ENCODE results near the gene PIGV. TPM values are rescaled to one million over a fixed set of nuclear protein-coding genes. Genes with fewer than 3 reads are reported as not detected.

The PIGV gene
- 10 to 100 TPM; 14.6 to 20.3 (median 15.3) TPM for polyA plus RNA-seq (ENCODE audit: insufficient read depth in 1 of 5, insufficient read length in 5 of 5, low replicate concordance in 1 of 5)
- long read RNA-seq, donor 1, partial matches to known transcripts, result 0 of 3 reads
- long read RNA-seq, donor 1, other reads (novel, unspliced or antisense), result 0 of 3 reads
- long read RNA-seq, donor 2, partial matches to known transcripts, result 0 of 1 reads
- long read RNA-seq, donor 2, other reads (novel, unspliced or antisense), result 0 of 1 reads
- long read RNA-seq, donor 3, result 0 reads
- long read RNA-seq, donor 4, result 0 reads
- long read RNA-seq, donor 5, transcript PIGV-201 (4 exons, 2,367 nt), result major isoform, 5 of 5 reads
- long read RNA-seq, donor 5, partial matches to known transcripts, result 0 of 5 reads
- long read RNA-seq, donor 5, other reads (novel, unspliced or antisense), result 0 of 5 reads
- long read RNA-seq, donor 6, partial matches to known transcripts, result 0 of 5 reads
- long read RNA-seq, donor 6, other reads (novel, unspliced or antisense), result 0 of 5 reads
- long read RNA-seq, donor 7, partial matches to known transcripts, result 0 of 1 reads
- long read RNA-seq, donor 7, other reads (novel, unspliced or antisense), result 0 of 1 reads
- long read RNA-seq, donor 8, partial matches to known transcripts, result 0 of 1 reads
- long read RNA-seq, donor 8, other reads (novel, unspliced or antisense), result 0 of 1 reads

GRCh38 chr1:26787706-26788514 is at the start of gene PIGV:
Gene PIGV, plus strand, starts transcription at chr1:26787950. Its CDS starts 2,866 bp downstream, at chr1:26790816.
- peak; percentile 92 to 93 for DNase-seq

DNA sequence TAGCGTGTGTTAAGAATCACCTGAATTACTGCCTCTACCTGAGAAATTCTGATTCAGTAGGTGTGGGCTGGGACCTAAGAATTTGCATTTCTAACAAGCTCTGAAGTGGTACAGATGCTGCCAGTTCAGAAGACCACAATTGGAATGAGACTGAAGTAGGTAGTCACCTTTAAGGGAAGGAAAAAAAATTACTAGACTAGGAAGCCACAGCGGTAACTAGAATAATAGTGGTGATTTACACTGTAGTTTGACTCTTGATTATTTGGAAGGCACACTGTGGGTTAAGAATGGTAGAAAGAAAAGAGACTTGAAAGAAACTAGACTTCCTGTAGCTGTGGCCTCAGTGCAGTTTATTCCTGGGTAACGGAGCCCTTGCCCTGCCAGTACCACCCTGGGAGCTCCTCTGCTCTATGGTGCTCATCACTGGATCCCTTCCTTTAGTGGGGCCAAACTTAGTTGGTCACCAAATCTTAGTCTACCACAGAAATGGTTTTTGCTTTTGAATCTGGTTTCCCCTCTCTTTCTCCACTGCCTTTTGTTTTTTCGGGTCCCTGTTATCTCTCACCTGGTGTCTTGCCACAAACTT is 48.3 kb upstream of the PIGV start:
- no peak for DNase-seq

DNA sequence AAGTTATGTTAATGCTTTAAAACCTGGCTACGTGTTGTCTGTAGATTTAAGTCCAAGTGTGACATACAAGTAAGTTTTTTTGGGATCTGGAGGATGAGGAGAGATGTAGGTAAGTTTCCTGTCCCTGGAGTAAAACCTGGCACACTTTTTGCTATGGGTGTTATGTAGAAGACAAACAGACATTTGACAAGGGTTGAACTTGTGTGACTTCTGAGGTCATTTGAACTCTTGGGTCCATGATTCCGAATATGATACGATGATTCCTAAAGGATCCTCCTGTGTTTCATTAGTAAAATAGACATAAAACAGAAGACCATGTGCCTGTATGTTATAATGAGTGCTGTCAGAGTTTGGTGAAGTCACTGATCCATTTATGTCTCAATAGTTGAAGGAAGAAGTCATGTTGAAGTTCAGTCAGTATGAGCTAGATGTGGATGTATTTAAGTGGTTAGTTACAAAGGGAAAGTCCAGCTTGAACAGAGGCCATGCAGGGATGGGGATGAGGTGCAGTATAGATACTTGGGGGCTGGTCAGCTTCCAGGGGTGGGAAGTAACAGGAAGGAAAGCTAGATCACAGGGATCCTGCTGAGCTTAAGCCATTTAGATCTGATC is 47.6 kb upstream of the PIGV start:
- no peak for DNase-seq

- no peak for DNase-seq
Observed at GRCh38 chr1:26740952-26741351, 46.8 kb upstream of the PIGV start.

- DNase-seq, result no peak
Observed at GRCh38 chr1:26743426-26744059, 44.2 kb upstream of the PIGV start.

- peak; percentile 23 to 40 for DNase-seq
Observed at GRCh38 chr1:26744075-26744959, 43.4 kb upstream of the PIGV start.

DNA sequence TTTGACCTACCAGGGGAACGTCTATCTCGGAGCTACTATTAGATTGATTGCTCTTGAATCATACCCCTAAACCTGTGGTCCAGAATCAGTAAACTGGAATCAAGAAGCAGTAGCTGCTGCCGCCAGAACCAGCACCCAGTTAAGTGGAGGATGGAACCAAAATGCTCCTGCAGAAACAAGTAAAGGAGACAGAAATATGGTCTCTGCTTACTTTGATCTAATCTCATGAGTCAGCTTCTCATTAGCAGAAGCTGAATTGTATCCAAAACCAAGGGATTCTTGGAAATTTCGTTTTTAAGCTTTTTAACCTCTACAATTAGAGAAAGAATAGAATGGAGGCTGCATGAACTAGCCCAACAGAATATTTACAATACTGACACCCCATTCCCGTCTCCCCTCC is 42.6 kb upstream of the PIGV start:
- DNase-seq, result no peak

DNA sequence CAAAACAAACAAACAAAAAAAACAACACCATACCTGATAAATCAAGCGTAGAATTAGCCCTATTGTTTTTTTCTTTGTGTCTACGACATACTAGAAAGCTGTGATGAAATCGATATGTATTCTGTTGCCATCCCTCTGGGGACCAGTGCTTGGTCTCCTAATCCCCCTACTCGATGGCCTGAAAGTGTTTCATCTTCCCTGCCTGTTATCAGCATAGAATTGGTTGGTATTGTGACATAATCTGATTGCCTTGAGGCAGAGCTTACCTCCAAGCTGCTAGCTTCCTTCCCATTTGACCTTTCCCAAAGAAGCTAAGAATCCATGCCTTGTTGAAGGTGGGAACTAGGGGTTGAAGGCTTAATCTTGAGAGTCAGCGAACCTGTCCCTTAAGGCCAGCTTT is 40.7 kb upstream of the PIGV start:
- DNase-seq, result no peak

- DNase-seq, result no peak
Observed at GRCh38 chr1:26748351-26748750, 39.4 kb upstream of the PIGV start.

DNA sequence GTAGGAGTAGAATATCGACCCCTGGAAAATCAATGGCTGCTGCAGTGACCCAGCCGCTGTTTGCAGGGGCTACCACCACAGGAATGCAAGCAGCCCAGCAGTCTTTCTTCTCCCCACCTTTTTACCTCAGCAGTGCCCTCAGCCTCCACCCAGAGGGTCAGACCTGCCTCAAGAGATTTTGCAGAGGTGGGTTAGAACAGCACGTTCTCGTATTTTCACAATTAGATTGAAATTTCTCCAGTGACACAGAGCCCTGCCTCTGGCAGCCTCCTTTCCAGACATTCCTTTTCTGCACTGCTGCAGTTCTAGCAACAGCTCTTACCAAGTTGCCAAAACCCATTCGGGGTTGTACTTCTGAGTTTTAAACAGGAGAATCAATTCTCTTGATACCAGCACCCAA is 38.3 kb upstream of the PIGV start:
- DNase-seq, result no peak

DNA sequence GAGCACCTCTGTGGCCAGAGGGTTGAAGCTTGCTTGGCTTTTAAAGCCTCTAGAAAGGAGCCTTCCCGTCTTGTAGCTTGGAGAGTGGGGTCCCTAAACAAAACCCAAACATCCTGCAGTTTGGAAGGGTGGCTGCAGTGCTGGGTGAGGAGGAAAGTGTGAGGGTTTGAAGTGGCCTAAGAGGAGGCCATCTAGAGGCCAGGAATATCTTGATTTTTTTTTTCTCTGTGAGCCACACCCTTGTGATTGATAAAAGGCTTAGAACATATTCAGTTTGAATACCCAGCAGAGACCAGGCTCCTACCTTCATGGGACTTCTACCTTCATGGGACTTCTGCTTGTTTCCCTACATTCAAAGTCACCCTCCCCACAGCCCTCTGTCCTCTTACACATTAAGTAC is 37.3 kb upstream of the PIGV start:
- DNase-seq, result no peak

DNA sequence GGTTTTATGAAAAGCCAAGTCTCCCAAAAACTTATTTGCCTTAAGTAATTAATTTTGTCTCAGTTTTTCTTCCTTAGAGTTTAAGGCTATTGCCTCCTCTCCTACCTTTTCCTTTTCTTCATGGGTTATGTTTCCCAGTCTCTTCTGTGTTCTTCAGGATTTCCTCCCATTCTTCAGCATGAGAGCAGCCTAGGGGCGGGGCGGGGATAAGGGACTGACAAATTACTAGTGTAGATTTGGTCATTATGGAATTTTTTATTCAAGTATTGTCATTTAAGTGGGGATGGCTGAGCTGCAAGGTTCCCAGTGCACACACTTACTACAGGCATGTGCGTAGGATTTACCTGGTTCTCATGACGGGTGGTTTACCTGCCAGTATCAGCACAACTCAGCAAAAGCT is 35.2 kb upstream of the PIGV start:
- no peak for DNase-seq

DNA sequence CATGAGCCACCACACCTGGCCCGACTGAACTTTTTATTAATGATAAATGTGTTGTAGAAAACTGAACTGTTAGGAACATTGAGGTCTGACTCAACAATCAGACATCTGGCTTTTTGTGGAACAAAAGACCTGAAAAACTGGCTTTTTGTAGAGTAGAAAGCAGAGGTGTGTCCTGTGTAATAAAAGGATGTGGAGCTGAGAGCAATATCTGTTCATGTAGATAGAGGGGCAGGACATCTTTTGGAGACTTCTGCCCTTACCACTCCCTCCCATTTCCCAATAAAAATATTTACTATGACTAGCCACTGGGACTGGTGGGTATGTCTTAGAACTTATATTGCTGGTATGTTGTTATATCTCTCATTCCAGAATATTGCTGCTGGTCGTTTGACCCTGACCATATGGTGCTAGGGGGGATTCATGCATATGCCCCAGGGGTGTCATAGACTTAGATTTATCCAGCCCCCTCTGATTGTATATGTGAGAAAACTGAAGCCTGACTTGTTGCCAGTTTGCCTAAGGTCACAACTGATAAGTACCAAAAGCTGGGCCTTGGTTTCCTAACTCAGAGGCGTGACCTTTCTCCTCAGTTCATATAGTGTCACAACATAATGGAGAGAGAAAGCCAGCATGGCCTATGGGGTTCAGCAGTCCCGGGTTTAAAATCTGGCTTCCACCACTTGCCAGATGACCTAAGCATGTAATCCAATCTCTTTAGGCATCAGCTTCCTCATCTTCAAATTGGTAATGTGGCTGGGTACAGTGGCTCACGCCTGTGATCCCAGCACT is 33.5 kb upstream of the PIGV start:
- no peak for DNase-seq

DNA sequence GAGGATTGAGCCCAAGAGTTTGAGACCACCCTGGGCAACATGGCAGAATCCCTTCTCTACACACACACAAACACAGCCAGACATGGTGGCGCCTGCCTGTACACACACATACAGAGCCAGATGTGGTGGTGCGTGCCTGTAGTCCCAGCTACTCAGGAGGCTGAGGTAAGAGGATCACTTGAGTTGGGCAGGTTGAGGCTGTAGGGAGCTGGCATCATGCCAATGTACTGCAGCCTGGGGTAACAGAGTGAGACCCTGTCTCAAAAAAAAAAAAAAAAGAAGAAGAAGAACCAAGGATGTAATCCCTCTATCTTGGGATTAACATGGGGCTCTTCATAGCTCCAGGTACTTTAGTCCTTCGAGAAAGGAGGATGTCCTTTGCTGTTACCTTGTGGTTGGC is 29.4 kb upstream of the PIGV start:
- DNase-seq, result no peak

DNA sequence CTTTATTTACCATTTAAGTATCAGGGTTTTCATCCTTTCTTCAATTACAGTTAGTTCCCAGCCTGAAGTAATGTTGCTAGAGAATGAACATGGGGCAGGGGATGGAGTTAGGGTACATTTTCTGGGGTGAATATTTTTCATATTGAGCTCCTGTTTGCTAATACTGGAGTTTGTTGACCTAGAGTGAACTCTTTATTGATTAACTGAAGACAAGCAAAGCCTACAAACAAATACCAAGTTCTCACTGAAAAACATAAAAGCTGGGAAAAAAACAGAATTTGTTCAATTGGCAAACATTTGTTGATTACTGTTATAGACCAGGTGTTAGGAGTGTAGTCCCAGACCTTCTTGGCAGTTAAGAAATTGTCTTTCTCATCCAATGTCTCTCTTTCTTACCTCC is 28.2 kb upstream of the PIGV start:
- no peak for DNase-seq

DNA sequence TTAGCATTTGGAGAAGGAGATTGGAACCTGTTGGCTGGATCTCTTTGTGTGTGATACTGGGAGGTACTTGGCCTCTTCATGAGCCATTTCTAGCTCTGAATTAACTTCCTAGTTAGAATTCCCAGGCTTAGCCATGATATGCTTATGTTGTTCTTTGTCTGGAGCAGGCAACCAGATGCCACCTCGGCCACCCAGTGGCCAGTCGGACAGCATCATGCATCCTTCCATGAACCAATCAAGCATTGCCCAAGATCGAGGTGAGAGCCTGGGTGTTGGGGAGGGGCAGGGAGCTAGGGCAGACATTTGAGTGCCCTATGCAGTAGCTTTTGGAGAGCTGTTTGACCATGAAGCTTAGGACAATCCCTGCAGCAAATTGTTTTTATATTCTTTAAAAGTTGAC is 26.5 kb upstream of the PIGV start:
- no peak for DNase-seq

- DNase-seq, result no peak
Observed at GRCh38 chr1:26767714-26768113, 20.0 kb upstream of the PIGV start.

DNA sequence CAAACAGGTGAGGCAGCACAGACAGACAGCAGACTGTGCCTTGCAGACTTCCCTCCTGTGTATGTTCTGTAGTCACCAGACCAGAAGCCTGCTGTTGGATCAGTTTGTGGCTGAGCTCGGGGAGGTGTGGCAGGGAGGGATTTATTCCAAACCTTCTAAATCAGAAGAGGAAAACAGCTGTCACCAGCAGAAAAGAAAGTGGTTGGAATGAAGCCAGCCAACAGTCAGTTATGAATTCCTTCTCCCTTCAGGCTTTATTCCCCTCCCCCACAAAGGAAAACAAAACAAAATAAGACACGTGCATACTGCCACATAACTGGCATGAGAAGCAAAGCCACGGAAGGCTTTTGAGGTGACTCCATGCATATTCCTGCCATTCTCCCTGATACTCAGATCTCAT is 19.0 kb upstream of the PIGV start:
- DNase-seq, result peak; percentile 42 to 50

DNA sequence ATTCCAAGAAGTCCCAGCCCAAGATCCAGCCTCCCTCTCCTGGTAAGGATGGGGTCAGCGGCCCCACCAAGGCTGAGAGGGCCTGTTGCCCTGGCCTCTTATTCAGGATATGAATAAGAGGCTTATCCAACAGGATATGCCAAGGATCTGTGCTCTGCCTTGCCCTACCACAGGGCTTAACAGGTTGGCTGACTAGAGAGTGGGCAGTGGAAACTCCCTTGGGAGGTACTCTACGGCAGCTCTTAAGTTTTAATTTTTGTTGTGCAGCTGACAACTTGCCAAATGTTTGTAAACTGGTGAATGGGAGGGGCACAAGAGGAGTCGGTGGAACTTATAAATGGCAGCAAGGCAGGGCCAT is 16.5 kb upstream of the PIGV start:
- no peak for DNase-seq

All from right lung (tissue), 10 donors.